SKM-1 treated with dmso at 0.1 percent for 144 hours (cell line): Measurements from ENCODE around the gene TMEM86A.

Source experiments
- DNase-seq: peaks from one replicate; lab custom pipeline; 2025; ENCODE audit not compliant: unreplicated experiment; lab: John Stamatoyannopoulos, UW

Gene TMEM86A

GRCh38 chr11:18699848-18700261, 1.3 kb downstream of the TMEM86A start:
- DNase-seq = peak; percentile 56

GRCh38 chr11:18700375-18700774, 1.8 kb downstream of the TMEM86A start:
- DNase-seq = no peak

GRCh38 chr11:18700872-18701271, 2.3 kb downstream of the TMEM86A start:
- no peak for DNase-seq

GRCh38 chr11:18701614-18702216, 3.1 kb downstream of the TMEM86A start:
- DNase-seq = no peak

GRCh38 chr11:18703001-18703763, 4.6 kb downstream of the TMEM86A start:
- no peak for DNase-seq

- no peak for DNase-seq
Measured at GRCh38 chr11:18704045-18704645, 5.6 kb downstream of the TMEM86A start.

GRCh38 chr11:18704698-18705097, 6.1 kb downstream of the TMEM86A start:
- DNase-seq = no peak

- no peak for DNase-seq
Measured at GRCh38 chr11:18705651-18706281, 7.2 kb downstream of the TMEM86A start.

GRCh38 chr11:18706330-18707243, 8.0 kb downstream of the TMEM86A start:
- no peak for DNase-seq

GRCh38 chr11:18707811-18708340, 9.3 kb downstream of the TMEM86A start:
- DNase-seq = no peak

- DNase-seq = no peak
Measured at GRCh38 chr11:18709414-18709813, 10.8 kb downstream of the TMEM86A start.

- DNase-seq = no peak
Measured at GRCh38 chr11:18710545-18710944, 12.0 kb downstream of the TMEM86A start.

GRCh38 chr11:18713646-18714442, 15.3 kb downstream of the TMEM86A start:
- DNase-seq = no peak

- DNase-seq = no peak
Measured at GRCh38 chr11:18714443-18714780, 15.8 kb downstream of the TMEM86A start.

GRCh38 chr11:18715476-18715875, 16.9 kb downstream of the TMEM86A start:
- DNase-seq = no peak

- no peak for DNase-seq
Measured at GRCh38 chr11:18720091-18720807, 21.7 kb downstream of the TMEM86A start.

GRCh38 chr11:18720808-18721560, 22.4 kb downstream of the TMEM86A start:
- DNase-seq = no peak

GRCh38 chr11:18721561-18722292, 23.1 kb downstream of the TMEM86A start:
- peak; percentile 52 for DNase-seq
